Kidney (tissue), 14 donors: ENCODE results near the gene TFE3. TPM values are rescaled to one million over a fixed set of nuclear protein-coding genes. Genes with fewer than 3 reads are reported as not detected.

Source experiments
- DNase-seq, 5 donors: peaks; one replicate each; pipeline ENCODE4 v3.0.0-alpha.2; 2013 to 2020
- FAIRE-seq: peaks from 2 replicates; lab custom pipeline; 2012; peaks lifted over from hg19 to GRCh38; lab: Jason Lieb, UNC
- H3K27ac ChIP-seq, 2 donors: one replicate each; pipeline ENCODE4 v1.7.0; 2013; ENCODE audit warnings: low read depth in 2 of 2, low read length in 2 of 2, inconsistent platforms in 1 of 2
- H3K27me3 ChIP-seq: one replicate; pipeline ENCODE4 v1.7.1; 2013; ENCODE audit warnings: low read length, inconsistent platforms; ENCODE audit not compliant: control insufficient read depth, insufficient read depth
- H3K36me3 ChIP-seq, 3 donors: one replicate each; pipeline versions ENCODE4 v1.7.0 to v1.7.1; 2013; ENCODE audit warnings: low read length in 3 of 3, control low read depth in 1 of 3, inconsistent platforms in 1 of 3; ENCODE audit not compliant: insufficient read depth in 3 of 3, control insufficient read depth in 2 of 3
- H3K4me1 ChIP-seq, 3 donors: one replicate each; pipeline versions ENCODE4 v1.7.0 to v1.7.1; 2013; ENCODE audit warnings: low read length in 3 of 3, inconsistent platforms in 1 of 3, low read depth in 1 of 3; ENCODE audit not compliant: control insufficient read depth in 2 of 3, insufficient read depth in 2 of 3
- H3K4me3 ChIP-seq, 3 donors: one replicate each; pipeline versions ENCODE4 v1.7.0 to v1.8.1; 2013; ENCODE audit warnings: low read length in 3 of 3, control low read depth in 1 of 3, inconsistent platforms in 1 of 3
- H3K9ac ChIP-seq, 3 donors: one replicate each; pipeline versions ENCODE4 v1.7.0 to v1.7.1; 2013; ENCODE audit warnings: low read length in 3 of 3, control low read depth in 1 of 3, inconsistent platforms in 1 of 3
- H3K9me3 ChIP-seq, 3 donors: one replicate each; pipeline versions ENCODE4 v1.7.0 to v1.7.1; 2013; ENCODE audit warnings: low read length in 3 of 3, control low read depth in 1 of 3, inconsistent platforms in 1 of 3; ENCODE audit not compliant: control insufficient read depth in 2 of 3, insufficient read depth in 1 of 3
- CTCF ChIP-seq: IDR thresholded peaks from 3 replicates; pipeline ENCODE4 v1.5.1; 2012; ENCODE audit warnings: mild to moderate bottlenecking, moderate library complexity, borderline replicate concordance; ENCODE audit not compliant: insufficient read depth; ENCODE audit errors: extremely low read depth
- intact Hi-C: fragments of 100-400 bp; cut with DNase I; formaldehyde crosslinking; loops from one replicate; pipeline ENCODE4 v1.11.1; 2022
- polyA plus RNA-seq: library from polyadenylated mRNA; stranded (reverse); fragments of 350-450 nt; fragmentation: Illumina TruSeq; extraction: RNeasy Lipid Tissue Mini Kit (QIAGEN cat#74804); gene quantifications from one replicate; pipeline ENCODE4 v1.2.3, GENCODE V29; 2014; ENCODE audit warnings: low read depth, low replicate concordance; ENCODE audit not compliant: insufficient read depth
- total RNA-seq: library from RNA; stranded (reverse); fragmentation: NEBNext Ultra II Directional; extraction: Animal tissue kit (Norgen Biotek cat#: 25700); gene quantifications from one replicate; pipeline ENCODE4 v1.2.1, GENCODE V29; 2021
- donor health status: control.
- donor health status: control.
- donor health status: control.
- donor health status: control.
- donor health status: control.
- donor health status: DM: yes; HTN: yes; CAD: no.
- donor health status: Normal renal cell carcinoma (clear cell type).

The TFE3 gene
- total and polyA plus RNA-seq, 2 donors from 2014 or later = 32.8 to 47.3 TPM

- intact Hi-C loops = no loop called here
- peaks cover 0 to 6% (median 0%) of the 10 kb centered on the region in 3 donors for H3K4me1 ChIP-seq
- TF ChIP-seq CTCF = no peak
- H3K9ac ChIP-seq = no peak overlapping the region
- no peak overlapping the region for H3K4me3 ChIP-seq
- no peaks in the 10 kb centered on the region for H3K9me3 ChIP-seq
- H3K36me3 ChIP-seq = no peaks in the 10 kb centered on the region
- H3K27me3 ChIP-seq = no peaks in the 10 kb centered on the region
- FAIRE-seq (no peak), DNase-seq (no peak)
- no peak overlapping the region for H3K27ac ChIP-seq
Observed at GRCh38 chrX:49061490-49061889, 18.3 kb upstream of the TFE3 start.

GRCh38 chrX:49060914-49061313, 17.8 kb upstream of the TFE3 start:
- no peaks in the 10 kb centered on the region for H3K9me3 ChIP-seq
- no peak for FAIRE-seq

GRCh38 chrX:49059681-49060085, 16.5 kb upstream of the TFE3 start:
- H3K4me1 ChIP-seq = peaks cover 0 to 6% (median 0%) of the 10 kb centered on the region in 3 donors
- peak overlapping the region; percentile 48 to 57 for H3K27ac ChIP-seq
- no peaks in the 10 kb centered on the region for H3K36me3 ChIP-seq
- intact Hi-C loops = no loop called here
- DNase-seq (no peak), FAIRE-seq (no peak)
- H3K9ac ChIP-seq = peak overlapping the region in 1 of 3 donors; percentile 26
- H3K9me3 ChIP-seq = no peaks in the 10 kb centered on the region
- no peaks in the 10 kb centered on the region for H3K27me3 ChIP-seq
- TF ChIP-seq CTCF = no peak
- peak overlapping the region in 2 of 3 donors; percentile 64 to 67 for H3K4me3 ChIP-seq

More at GRCh38 chrX:49060914-49061313, 17.8 kb upstream of the TFE3 start:
- Histone ChIP-seq H3K9ac (no peak overlapping the region), H3K36me3 (no peaks in the 10 kb centered on the region), H3K27me3 (no peaks in the 10 kb centered on the region), H3K27ac (no peak overlapping the region), H3K4me3 (no peak overlapping the region), H3K4me1 (peaks cover 0 to 6% (median 0%) of the 10 kb centered on the region in 3 donors)
- no peak for TF ChIP-seq CTCF
- intact Hi-C loops = no loop called here
- DNase-seq = no peak

- Histone ChIP-seq H3K36me3 (no peaks in the 10 kb centered on the region), H3K27ac (peak overlapping the region; percentile 48 to 76), H3K9me3 (no peaks in the 10 kb centered on the region), H3K9ac (peak overlapping the region in 2 of 3 donors; percentile 24 to 58), H3K27me3 (no peaks in the 10 kb centered on the region), H3K4me3 (peak overlapping the region in 2 of 3 donors; percentile 64 to 67), H3K4me1 (peaks cover 0 to 7% (median 0%) of the 10 kb centered on the region in 3 donors)
- no peak for TF ChIP-seq CTCF
- no peak for FAIRE-seq
- intact Hi-C loops = no loop called here
- DNase-seq = peak in 1 of 5 donors; percentile 12
Observed at GRCh38 chrX:49059201-49059600, 16.0 kb upstream of the TFE3 start.
